Activated naive CD4-positive, alpha-beta T cell treated with anti-CD3 and anti-CD28 coated beads, Interleukin-2, amount 50 U/mL, for 16 hours (primary cell): ENCODE results near the gene GPHN.
"Not testable (repeated sequence)": the region's sequence is repeated elsewhere in the genome, so short reads cannot be mapped to it uniquely, and the experiment has no call there.

Source experiments
- DNase-seq: peaks from one replicate; pipeline ENCODE4 v3.0.0-alpha.2; 2020

GPHN gene

DNA sequence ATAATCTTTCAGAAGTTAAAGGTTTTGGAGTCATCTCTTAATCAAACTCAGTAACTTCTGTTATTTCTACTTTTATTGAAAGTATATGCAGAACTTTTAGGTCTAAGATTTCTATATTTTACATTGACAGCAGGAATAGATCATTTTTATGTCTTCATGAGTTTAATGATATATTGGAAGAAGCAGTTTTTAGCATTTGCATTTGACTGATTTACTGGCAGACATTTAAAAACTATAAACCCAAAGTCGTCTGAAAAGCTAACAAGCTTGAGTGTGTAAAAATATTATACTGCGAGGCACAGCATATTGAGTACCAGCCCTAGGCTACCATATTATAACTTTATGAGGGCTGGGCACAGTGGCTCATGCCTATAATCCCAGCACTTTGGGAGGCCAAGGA is 467.3 kb downstream of the GPHN start:
- no peak for DNase-seq

DNA sequence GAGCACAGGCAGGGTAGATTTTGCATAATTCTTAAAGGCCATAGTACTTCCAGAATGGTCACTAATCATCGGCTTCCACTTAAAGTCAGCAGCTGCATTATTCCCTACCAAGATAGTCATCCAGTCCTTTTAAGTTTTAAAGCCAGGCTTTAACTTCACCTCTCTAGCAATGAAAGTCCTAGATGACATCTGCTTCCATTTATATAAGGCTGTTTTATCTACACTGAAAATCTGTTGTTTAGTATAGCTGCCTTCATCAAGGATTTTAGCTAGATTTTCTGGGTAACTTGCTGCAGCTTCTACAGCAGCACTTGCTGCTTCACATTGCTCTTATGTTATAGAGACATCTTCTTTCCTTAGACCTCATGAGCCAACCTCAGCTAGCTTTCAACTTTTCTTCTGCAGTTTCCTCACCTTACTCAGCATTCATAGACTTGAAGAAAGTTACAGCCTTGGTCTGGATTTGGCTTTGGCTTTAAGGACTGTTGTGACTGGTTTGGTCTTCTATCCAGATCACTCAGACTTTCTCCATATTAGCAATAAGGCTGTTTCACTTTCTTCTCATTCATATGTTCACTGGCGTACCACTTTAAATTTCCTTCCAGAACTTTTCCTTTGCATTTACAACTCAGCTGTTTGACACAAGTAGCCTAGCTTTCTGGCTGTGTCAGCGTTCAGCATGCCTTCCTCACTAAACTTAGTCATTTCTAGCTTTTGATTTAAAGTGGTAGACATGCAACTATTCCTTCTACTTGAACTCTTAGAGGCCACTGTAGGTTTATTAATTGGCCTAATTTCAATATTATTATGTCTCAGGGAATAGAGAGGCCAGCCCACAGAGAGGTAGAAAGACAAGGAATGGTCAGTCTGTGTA is 471.4 kb downstream of the GPHN start:
- no peak for DNase-seq

DNA sequence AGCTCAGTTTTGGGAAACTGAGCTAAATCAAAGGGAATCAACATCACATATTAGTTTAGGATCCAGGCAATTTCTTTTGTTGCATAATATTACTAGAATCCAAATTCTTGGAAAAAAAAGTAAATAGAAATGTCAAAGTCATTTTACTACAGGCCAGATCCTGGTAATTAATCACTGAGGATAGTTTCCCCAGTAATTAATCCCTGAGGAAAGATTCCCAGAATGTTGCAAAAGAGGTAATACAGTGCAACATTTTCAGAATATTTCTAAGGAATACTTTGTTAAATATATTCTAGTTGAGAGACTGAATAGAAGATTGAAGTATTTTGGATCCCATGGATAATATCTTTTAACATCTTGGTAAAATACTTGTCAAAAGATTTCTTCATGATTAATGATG is 474.3 kb downstream of the GPHN start:
- no peak for DNase-seq

DNA sequence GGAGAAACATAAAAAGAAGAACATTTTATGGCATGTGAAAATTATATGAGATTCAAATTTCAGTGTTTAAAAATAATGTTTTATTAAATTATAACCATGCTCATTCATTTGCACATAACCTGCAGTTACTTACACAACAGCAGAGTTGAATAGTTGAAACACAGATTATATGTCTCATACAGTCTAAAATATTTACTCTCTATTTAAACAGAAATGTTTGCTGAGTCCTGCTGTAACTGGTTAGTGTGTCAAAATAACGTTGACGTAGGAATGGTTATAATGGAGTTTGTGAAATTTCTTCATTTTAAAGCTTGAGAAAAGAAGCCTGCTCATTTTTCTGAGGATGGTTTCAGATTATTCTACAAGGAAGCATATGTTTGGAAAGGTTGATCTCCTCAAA is 484.8 kb downstream of the GPHN start:
- no peak for DNase-seq

DNA sequence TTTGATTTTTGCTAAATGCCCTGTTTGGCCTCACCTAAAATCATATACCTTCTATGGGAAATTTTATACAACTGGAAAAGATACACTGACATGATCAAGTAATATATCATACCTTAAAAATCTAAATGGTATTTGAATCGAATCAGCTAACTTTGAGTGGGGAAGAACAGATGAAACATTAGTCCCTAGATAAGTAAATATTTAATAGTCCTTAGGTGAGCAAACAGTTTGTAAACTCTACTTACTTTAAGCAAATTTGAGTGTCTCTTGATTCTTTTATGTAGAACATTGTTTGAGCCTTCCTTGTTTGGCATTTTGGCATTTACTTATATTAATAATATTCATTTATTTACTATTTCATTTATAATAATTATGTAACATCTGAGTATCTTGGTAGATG is 485.6 kb downstream of the GPHN start:
- DNase-seq: no peak

DNA sequence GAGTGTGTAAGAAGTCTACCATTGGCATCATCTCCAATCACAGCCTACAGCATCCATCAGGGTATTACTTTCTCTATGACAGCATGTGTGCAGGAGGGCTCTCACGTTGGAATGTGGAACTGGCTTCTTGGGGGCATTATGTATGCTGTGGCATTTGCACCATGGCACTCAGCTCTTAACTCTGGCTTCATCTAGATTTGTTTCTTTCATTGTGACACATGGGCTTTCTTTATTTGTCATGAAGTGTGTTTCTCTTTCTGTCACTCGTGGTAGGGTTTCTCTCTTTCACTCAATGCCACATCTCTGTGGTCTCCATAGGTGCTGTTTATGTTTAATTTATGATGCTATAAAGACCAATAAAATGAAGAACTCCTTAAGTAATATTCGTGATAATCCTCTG is 490.1 kb downstream of the GPHN start:
- DNase-seq: no peak

DNA sequence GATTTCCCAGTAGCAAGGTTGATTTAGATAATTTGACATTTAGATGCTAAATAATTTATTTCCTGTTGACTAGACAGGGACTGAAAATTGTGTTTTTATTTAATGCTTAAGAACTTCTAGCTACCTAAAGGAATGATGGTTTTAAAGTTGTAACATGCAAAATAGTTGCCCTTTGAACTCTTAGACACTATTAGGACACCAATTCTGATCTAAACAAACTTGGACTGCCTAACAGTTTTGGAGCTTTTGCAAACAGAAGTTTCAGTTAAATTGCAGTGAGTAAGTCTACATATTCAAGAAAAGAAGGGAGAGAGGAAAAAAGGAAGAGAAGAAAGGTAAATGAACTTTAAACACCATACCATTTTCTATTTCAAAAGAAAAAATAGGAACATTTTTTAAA is 492.0 kb downstream of the GPHN start:
- DNase-seq: no peak

DNA sequence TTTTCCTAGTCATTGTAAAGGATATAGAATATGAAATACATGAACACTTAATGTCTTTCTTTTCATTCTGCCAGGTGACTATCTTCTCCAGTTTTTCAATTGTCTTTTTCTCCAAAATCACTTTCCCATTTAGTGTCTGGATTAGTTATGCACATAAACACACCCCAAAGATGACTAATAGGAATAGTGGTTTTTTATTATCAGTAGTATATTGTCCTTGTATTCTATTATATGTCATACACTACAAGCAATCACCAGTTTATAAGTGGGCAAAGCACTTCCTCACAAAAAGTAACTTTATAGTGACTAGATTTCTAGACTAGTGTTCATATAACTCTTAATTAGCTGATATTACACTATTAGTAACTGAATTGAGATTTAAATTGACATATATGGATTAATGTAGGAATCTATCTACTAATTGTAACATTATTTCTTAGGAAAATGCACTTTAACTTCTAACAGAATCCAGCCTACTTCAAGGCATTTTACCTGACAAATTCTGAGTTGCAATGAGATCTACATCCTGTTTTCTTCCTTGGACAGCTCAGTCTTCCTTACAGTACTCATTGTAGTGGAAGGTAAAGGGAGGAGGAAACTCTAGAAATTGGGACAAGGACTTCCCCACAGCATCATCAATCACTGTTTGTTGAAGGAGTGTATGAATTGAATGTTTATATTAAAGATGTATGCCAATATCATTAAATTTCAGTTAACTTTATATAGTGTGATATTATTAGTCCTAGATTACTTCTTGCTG is 495.2 kb downstream of the GPHN start:
- no peak for DNase-seq

DNA sequence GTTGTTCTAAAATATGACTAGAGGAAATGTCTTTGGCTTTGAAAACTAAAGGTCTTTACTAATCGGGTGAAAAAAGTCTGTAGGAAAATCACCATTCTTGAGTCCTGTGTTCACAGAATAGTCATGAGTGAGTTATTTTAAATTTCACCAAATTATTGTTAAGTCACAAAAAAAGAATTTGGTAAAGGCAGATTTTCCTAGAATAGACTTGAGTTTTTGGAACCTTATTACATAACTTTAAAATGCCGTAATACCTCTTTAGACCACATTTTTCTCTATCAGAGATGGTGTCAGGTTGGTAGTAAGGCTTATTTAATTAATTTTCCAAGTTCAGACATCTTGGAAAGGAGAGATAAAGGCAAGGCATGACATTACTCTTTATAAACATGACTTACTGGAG is 496.6 kb downstream of the GPHN start:
- no peak for DNase-seq

DNA sequence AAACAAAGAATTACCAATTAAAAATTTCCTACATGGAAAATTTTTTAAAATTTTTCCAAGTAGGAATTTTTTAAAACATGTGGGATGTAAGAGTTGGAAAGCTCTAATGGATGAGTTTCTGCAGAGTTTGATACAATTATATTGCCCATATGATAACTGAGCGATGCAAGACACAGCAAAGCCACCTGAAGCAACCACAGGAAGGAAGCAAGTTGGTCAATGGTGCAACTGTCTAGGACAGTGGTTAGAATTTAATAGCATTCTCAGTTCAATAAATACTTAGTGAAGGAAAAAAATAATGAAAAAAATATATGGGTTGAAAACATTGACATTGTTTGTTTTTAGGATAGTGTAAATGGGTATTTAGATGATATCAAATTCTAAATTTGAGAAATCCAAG is 502.7 kb downstream of the GPHN start:
- DNase-seq: no peak

DNA sequence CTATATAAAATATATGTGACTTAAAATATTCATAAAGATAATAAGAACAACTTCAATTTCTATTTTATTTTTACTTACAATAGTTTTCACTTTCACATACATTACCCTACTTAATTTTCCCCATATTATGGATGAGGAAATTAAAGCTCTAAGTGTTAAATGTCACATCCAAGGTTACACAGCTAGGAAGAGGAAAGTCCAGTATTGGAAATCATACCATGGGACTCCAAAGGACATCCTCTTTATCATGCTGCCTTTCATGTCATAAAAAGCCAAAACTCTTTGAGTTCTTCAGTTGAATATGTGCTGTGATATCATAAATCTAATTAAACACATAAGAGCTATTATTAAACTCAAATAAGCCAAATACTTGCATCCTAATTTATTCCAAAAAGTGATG is 508.9 kb downstream of the GPHN start:
- no peak for DNase-seq

DNA sequence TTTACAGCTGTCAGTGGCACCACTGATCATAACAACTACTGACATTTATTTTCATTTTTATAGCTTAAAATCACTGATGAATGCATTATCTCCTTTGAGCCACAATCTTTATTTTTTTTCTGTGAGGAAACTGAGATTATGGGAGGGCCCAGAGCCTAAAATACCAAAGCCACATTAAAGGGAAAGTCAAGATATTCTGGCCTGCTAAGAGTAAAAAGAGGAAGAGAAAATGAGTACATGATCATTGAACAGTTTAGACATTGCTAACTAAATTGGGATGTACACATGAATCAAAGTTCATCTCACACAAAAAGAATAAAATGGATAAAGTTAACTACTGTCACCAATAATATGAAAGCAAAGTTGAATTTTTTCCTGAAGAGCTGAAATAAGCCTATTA is 510.8 kb downstream of the GPHN start:
- no peak for DNase-seq

DNA sequence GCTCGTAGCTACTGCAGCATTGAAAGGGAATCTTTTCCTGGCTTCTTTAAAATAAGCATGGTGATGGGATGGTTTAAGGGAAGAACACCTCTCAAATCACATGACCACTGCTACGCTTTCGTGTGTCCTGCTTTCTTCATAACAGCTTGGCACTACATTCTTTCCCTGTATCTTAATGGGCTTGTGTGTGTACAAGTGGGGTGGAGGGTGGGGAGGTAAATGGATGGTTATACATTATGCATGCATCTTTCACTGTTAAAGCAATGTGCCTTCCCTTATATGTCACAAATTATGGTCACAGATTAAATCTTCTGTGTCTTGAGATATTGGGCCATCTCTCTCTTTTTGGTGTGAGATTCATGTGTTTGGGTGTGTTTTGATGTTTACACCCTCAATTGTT is 511.8 kb downstream of the GPHN start:
- no peak for DNase-seq

DNA sequence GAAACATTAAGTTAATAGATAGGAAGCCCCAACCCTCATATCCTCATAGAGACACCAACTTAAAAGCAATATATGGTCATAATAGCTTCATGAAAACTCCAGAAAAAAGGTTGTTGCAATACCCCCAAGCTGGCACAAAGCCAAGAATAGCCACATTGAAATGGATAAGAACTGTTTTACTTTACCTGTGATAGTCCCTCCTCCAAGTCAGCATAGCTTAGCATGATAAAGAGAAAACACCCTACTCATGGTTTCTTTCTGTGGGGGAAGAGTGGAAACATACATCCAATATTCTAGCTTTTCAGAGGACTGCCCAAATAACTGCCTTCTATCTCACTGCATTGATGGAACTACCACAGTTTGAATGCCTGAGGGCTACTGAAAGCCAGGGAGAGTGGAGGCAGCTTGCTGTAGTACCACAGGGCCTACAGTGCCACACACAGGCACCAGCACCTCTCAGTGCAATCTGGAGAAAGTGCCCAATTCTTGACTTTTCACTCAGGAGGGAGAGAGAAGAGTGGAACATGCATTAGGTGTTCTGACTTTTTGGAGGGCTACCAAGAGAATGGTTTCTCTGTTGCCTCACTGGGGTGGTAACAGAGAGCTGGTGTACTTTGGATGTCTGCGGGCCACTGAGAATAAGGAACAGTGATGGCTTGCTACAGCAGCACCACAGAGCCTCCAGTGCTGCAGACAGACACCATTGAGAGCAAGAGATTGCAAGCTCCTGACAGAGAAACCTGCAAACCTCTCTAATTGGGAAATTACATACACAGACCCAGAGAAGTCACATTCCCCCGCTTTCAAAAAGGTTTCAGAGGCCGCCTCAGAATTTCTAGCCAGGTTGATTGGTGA is 524.2 kb downstream of the GPHN start:
- no peak for DNase-seq

DNA sequence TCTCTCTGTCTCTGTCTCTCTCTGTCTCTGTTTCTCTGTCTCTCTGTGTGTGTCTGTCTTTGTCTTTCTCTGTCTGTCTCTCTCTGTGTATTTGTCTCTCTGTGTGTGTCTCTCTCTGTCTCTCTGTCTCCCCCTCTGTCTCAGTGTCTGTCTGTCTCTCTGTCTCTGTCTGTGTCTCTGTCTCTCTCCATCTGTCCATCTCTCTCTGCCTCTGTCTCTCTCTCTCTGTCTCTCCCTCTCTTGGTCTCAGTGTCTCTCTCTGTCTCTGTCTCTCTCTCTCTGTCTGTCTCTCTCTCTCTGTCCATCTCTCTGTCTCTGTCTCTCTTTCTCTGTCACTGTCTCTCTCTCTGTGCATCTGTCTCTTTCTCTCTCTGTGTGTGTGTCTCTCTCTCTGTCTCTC is 537.5 kb downstream of the GPHN start:
- no peak for DNase-seq

DNA sequence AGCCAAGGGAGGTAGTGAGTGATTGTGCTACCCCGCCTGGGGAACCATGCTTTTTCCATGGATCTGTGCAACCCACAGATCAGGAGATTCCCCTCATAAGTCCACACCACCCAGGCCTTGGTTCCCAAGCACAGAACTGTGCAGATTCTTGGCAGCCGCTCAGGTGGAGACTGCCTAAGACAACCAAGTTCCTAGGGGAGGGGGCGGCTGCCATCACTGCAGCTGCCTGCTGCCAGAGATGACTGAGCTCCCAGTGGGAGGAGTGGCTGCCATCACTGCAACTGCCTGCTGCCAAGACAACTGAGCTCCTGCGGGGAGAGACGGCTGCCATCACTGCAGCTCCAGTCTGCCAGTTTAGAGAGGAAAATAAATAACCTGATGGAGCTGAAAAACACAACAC is 542.9 kb downstream of the GPHN start:
- no peak for DNase-seq

DNA sequence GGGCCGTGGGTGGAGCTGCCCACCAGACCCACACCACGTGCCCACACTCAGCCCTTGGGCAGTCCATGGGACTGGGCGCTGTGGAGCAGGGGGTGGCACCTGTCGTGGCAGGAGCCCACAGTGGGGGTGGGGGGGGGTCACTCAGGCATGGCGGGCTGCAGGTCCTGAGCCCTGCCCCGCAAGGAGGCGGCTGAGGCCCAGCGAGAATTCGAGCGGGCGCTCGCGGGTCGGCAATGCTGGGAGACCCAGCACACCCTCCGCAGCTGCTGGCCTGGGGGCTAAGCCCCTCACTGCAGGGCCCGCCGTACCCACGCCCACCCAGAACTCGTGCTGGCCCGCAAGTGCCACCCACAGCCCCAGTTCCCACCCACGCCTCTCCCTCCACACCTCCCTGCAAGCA is 548.7 kb downstream of the GPHN start:
- no peak for DNase-seq

DNA sequence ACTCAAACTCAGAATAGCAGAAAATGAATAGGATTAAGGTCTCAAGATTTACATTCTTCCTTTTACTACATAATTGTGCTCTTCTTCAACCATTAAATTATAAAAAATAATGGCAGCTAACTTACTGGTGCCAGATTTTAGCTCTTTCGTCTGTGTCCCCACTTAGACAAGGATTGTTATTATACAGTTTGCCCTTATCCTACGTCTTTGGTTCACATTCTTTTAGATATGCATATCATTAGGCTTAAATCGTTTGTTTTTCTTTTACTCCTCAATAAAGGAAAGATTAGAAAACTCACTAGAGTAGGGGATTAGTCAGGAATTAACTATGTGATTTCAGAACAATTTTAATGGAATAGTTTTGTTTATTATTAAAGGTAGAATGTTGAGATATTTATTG is 551.6 kb downstream of the GPHN start:
- DNase-seq: no peak

DNA sequence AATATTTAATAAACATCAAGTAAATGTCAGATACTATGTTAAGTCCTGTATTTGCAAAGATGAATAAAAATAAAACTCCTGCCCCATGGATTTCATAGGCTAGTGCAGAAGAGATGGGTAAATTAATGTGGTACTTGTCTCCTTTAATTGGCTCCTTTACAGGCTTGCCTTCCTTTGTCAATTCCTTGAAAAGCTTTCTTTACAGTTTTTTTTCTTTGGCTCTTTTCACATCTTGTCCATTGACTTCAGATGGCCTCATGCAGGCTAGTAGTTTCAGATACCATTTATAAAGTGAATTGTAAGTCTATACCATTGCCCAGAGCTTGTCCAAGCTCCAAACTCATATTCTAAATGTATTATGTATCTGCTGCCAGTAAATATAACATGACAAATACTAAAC is 552.6 kb downstream of the GPHN start:
- DNase-seq: no peak

DNA sequence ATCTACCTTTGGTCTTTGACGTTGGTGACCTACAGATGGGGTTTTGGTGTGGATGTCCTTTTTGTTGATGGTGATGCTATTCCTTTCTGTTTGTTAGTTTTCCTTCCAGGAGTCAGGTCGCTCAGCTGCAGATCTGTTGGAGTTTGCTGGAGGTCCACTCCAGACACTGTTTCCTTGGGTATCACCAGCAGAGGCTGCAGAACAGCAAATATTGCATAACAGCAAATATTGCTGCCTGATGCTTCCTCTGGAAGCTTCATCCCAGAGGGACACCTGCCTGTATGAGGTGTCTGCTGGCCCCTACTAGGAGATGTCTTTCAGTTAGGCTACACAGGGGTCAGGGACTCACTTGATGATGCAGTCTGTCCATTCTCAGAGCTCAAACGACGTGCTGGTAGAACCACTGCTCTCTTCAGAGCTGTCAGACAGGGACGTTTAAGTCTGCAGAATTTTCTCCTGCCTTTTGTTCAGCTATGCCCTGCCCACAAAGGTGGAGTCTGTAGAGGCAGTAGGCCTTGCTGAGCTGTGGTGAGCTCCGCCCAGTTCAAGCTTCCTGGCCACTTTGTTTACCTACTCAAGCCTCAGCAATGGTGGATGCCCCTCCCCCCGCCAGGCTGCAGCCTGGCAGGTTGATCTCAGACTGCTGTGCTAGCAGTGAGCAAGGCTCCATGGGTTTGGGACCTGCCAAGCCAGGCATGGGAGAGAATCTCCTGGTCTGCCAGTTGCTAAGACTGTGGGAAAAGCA is 559.3 kb downstream of the GPHN start:
- not testable (repeated sequence) for DNase-seq

DNA sequence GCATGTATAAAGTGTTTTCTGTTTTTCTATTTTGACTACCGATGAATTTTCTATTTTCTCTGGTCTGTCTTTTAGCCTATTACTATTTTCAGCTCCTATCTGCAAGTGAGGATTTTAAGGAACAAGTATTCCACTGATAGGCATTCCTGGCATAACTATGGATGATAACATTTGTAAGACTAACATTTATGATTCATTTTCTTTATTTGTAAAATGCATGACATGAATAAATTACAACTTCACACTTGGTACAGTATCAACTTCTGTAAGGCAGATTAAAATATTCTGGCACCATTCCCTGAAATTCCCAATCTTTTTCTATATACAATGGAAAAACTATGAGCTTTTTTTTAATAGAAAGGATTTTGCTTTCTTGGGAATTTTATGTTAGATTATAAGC is 560.3 kb downstream of the GPHN start:
- DNase-seq: no peak

DNA sequence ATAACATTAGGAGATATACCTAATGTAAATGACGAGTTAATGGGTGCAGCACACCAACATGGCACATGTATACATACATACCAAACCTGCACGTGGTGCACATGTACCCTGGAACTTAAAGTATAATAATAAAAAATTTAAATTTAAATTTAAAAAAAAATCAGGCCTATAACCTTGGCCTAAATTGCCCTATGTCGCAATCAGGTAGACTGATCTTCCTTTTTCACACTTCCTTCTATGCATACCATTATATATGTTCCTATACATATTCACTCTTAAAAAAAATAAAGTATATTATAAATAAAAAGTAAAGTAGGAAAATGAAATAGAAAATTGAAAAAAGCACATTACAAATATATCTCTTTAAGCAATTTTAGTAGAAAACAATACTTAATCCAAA is 563.6 kb downstream of the GPHN start:
- DNase-seq: no peak

DNA sequence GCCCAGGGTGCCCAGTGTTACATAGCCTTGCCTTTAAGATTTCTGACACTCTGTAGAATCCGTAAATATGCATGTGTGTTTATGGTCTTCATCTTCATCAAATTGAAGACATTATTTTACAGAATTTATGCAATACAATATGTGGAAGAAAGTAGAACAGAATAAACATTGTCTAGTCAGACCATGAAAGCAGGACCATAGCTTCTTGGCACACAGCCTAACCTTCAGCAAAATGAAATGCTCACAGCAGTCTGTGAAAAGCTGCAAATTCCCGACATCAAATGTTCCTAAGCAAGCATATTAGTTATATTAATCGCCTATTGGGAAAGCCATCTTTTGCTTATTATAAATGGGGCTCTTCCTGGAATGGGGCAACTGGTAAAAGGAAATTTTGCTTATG is 570.0 kb downstream of the GPHN start:
- DNase-seq: no peak
